Astrocyte of the spinal cord (primary cell): Measurements from ENCODE around the gene TSKS.

ENCODE experiments used
- DNase-seq: peaks from one replicate; pipeline ENCODE4 v3.0.0; 2011; ENCODE audit warnings: low read depth, low spot score
- H3K4me3 ChIP-seq: 2 replicates; pipeline ENCODE4 v1.5.1; 2011; ENCODE audit warnings: low read depth, mild to moderate bottlenecking, low read length, moderate library complexity
- in situ Hi-C: cut with HindIII; loops from 2 replicates; pipeline ENCODE4 v1.10.0; 2017; ENCODE audit warnings: low sequenced_read_pairs
- TF ChIP-seq, protein P1 (sequence below): IDR thresholded peaks from 2 replicates; pipeline ENCODE4 v1.5.1; 2012; ENCODE audit warnings: low read depth, mild to moderate bottlenecking, low read length, inconsistent platforms

TSKS gene

DNA sequence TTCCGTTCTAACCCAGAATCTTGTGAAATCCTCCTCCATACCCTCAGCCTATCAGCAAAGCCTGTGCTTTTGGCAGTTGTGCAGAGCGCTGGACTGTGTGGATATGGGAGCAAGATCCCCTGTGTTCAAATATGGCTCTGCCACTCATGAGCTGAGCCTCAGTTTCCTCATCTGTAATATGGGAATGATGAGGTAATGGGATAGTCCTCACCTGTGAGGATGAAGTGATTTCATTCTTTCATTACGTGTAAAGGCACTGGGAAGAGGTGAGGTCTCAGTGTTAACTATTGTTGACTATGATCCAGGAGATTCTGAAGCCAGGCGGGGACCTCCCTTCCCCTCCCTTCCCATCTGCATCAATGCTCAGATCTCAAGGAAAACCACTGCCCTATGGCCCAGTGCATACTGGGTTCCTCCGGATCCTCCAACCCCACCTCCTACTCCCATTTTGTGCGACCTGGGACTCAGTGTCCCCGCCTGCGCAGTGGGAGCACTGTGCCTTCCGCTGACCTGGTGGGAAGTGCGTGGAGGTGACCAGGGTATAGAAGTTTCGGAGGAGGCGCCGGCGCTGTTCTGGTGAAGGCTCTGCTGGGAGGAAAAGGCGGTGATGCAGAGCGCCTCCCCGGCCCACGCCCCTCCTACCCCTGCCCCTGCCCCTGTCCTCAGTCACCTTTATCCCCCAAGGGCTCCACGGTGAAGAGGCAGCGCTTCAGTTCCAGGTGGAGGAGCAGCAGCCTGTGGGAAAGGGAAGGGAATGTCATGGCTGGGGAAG lies 45.0 kb upstream of the TSKS start:
- in situ Hi-C loops = no loop called here
- no peak overlapping the region for H3K4me3 ChIP-seq
- TF ChIP-seq, protein P1, sequence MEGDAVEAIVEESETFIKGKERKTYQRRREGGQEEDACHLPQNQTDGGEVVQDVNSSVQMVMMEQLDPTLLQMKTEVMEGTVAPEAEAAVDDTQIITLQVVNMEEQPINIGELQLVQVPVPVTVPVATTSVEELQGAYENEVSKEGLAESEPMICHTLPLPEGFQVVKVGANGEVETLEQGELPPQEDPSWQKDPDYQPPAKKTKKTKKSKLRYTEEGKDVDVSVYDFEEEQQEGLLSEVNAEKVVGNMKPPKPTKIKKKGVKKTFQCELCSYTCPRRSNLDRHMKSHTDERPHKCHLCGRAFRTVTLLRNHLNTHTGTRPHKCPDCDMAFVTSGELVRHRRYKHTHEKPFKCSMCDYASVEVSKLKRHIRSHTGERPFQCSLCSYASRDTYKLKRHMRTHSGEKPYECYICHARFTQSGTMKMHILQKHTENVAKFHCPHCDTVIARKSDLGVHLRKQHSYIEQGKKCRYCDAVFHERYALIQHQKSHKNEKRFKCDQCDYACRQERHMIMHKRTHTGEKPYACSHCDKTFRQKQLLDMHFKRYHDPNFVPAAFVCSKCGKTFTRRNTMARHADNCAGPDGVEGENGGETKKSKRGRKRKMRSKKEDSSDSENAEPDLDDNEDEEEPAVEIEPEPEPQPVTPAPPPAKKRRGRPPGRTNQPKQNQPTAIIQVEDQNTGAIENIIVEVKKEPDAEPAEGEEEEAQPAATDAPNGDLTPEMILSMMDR = no peak
- DNase-seq = no peak

DNA sequence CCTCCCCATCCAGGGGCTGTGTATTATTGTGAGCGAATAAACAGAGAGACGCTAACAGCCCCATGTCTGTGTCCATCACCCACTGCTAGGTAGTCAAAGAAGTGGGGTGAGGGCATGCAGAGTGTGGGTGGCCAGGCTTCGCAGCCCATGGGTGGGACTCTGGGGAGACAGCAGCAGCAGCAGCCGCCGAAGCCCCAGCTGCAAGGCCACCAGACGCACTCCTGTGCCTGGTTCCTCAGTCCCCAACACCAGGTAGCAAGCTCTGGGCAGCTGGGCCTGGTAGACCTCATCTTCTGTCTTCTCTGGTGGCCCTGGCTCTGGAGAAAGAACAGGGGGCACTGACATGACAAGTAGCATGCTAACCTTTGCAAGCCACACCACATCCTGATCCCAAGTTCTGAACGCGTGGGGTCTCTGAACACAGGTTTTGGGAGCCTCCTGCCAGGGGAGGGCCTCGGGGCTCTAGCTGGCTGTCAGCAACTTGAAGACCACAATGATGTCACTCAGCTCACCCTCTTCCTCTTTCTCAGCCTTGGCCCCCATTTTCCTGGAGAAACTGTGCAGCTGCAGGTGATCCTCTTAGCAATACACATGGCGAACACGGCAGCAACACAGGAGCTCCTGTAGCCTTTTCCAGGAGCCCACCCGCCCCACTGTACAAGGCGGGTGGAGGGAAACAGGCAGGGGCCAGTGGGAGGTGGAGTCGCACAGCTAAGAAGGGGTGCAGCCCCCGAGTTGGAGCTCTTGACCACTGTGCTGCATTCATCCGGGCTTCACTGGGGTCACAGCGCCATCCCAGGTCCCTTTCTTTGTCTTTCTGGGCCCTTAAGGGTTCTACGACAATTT lies 44.2 kb upstream of the TSKS start:
- TF ChIP-seq, protein P1 = no peak
- no peak for DNase-seq
- in situ Hi-C loops = no loop called here
- no peak overlapping the region for H3K4me3 ChIP-seq

DNA sequence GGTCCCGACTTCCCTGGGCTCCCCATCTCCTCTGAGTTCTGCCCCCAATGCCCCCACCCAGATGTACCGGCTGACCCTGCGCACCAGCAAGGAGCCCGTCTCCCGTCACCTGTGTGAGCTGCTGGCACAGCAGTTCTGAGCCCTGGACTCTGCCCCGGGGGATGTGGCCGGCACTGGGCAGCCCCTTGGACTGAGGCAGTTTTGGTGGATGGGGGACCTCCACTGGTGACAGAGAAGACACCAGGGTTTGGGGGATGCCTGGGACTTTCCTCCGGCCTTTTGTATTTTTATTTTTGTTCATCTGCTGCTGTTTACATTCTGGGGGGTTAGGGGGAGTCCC lies 43.5 kb upstream of the TSKS start:
- H3K4me3 ChIP-seq = no peak overlapping the region
- DNase-seq = no peak
- TF ChIP-seq, protein P1 = no peak
- in situ Hi-C loops = no loop called here

DNA sequence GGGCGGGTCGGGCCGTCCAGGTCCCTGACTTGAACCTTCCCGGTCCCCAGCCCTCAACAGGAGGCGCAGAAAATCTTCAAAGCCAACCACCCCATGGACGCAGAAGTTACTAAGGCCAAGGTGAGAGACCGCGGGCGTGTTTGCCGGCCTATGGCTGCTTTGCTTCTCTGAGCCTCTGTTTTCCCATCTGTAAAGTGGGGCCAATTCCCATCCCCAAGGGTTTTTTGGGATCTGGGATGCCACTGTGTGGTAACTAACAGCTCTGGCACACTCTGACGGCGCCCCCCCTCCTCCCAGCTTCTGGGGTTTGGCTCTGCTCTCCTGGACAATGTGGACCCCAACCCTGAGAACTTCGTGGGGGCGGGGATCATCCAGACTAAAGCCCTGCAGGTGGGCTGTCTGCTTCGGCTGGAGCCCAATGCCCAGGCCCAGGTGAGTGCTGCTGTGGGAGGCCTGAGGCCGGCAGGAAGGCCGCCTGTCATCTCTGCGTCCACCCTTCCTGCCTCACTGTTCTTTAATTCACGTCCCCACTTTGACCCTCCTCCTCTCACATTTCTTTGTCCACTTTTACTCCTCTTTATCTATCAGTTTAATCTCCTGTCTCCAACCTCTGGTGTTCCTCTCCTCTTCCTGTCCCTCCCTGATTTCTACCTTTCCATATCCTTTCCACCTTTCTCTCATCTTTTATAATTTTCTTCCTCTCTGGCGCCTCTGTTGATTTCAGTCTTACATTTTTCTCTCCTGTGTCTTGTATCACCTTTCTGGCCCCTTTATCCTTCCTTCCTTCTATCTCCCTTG lies 42.9 kb upstream of the TSKS start:
- DNase-seq = no peak
- no peak overlapping the region for H3K4me3 ChIP-seq
- TF ChIP-seq, protein P1 = no peak
- in situ Hi-C loops = no loop called here

DNA sequence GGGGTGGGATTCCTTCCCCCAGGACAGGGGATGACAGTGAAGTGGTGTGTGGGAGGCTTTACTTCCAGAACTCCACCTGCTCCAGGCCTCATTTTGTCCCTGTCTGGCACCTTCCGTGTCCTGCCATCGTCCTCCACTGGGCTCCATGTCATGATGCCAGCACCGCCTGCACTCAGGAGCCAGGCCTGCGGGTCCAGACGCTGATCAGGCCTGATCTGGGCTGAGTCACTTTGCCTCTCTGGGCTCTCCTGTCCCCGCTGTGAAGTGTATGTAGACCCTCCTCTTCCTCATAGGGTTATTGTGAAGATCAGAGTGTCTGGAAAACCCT lies 40.4 kb upstream of the TSKS start:
- in situ Hi-C loops = no loop called here
- TF ChIP-seq, protein P1 = no peak
- no peak for DNase-seq
- H3K4me3 ChIP-seq = no peak overlapping the region

DNA sequence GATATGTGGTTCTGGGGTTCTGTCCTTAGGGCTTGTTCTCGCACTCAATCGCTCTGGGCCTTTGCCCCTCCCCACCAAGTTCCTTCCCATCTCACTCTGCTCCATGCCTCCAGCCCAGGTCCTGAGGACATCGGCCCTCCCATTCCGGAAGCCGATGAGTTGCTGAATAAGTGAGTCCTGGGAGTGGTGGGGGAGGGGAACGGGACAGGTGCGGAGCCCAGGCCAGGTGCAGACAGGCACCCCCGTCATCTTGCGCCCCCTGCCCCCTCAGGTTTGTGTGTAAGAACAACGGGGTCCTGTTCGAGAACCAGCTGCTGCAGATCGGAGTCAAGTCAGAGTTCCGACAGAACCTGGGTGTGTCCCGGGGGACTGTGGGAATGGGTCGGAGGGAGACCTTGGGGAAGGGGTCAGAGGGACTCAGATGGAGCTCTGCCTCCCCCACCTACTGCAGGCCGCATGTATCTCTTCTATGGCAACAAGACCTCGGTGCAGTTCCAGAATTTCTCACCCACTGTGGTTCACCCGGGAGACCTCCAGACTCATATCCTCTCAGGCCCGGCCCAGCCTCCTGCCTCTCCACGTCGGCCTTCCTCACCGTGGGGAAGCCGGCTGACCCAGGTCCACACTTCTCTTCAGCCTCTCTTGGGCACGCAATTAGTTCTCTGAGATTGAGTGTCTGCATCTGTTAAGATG lies 39.9 kb upstream of the TSKS start:
- TF ChIP-seq, protein P1 = no peak
- DNase-seq = no peak
- in situ Hi-C loops = no loop called here
- H3K4me3 ChIP-seq = no peak overlapping the region
